ENCODE measurements around the gene GAREM1.

The GAREM1 gene

DNA sequence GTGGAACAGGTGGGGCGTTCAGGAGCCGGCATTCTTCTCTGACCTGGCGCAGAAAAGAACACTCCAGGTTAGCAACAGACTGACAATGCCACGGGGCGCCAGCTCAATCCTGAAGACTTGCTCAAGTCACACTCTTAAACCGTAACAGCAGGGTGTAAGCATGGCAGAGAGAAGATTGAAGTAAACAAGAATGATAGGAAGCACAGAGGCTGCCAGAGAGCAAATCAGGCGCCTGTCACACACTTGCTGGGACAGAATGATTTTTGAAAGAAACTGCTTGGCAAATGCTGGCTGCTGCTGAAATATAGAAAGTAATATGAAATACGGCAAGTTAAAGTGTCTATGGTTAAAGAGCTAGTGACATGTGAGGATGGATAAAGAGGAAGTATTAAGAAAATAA, 200.3 kb downstream of the GAREM1 start:
- in situ Hi-C loops (cut with MboI; ENCODE audit: low sequenced_read_pairs, unreplicated experiment), result no loop called here
- TF ChIP-seq, protein P1, sequence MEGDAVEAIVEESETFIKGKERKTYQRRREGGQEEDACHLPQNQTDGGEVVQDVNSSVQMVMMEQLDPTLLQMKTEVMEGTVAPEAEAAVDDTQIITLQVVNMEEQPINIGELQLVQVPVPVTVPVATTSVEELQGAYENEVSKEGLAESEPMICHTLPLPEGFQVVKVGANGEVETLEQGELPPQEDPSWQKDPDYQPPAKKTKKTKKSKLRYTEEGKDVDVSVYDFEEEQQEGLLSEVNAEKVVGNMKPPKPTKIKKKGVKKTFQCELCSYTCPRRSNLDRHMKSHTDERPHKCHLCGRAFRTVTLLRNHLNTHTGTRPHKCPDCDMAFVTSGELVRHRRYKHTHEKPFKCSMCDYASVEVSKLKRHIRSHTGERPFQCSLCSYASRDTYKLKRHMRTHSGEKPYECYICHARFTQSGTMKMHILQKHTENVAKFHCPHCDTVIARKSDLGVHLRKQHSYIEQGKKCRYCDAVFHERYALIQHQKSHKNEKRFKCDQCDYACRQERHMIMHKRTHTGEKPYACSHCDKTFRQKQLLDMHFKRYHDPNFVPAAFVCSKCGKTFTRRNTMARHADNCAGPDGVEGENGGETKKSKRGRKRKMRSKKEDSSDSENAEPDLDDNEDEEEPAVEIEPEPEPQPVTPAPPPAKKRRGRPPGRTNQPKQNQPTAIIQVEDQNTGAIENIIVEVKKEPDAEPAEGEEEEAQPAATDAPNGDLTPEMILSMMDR (IDR thresholded peaks at IDR 0.05; ENCODE audit: borderline replicate concordance, control extremely low read depth, extremely low read depth, insufficient read depth, missing control alignments), result no peak
- no peak for DNase-seq (ENCODE audit: low spot score)

DNA sequence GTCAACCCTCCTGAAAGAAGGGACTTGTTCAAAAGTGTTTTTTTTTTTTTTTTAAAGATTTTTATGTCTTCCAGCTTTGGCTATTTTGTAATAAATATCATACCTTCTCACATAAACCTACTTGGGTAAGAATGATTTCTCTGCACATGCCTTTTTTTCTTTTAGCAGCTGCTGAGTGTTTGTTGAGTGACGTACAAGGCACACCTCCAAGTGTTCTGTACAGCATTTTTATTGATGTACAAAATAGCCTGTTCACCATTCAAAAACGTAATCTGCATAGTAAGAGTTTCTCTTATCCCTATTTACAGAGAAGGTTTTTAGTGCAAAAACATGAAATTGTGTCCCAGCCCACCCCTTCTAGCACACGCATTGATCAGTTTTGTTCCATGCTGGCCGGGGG, 203.2 kb downstream of the GAREM1 start:
- DNase-seq (ENCODE audit: low spot score), result no peak
- in situ Hi-C loops (cut with MboI; ENCODE audit: low sequenced_read_pairs, unreplicated experiment), result no loop called here

DNA sequence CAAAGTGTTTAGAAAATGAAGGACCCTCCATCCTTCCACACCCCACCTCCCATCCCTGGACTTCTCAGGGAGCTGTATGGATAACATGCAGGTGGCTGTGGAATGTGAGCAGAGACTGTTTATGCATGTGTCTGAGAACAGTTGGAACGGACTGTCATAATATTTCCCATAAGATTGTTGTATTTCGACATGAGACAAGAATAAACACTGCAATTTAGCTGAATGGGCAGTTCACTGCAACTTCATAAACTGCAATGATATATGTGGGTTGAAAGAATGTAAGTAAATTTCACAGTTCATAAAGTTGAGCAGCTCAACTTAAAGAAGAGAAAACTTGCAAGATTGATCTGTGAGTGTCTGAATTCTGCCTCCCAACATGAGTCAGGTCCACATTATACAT, 206.3 kb downstream of the GAREM1 start:
- in situ Hi-C loops (cut with MboI; ENCODE audit: low sequenced_read_pairs, unreplicated experiment), result no loop called here

More for the DNA sequence above, 203.2 kb downstream of the GAREM1 start:
- TF ChIP-seq, protein P1 (IDR thresholded peaks at IDR 0.05; ENCODE audit: borderline replicate concordance, control extremely low read depth, extremely low read depth, insufficient read depth, missing control alignments), result no peak

DNA sequence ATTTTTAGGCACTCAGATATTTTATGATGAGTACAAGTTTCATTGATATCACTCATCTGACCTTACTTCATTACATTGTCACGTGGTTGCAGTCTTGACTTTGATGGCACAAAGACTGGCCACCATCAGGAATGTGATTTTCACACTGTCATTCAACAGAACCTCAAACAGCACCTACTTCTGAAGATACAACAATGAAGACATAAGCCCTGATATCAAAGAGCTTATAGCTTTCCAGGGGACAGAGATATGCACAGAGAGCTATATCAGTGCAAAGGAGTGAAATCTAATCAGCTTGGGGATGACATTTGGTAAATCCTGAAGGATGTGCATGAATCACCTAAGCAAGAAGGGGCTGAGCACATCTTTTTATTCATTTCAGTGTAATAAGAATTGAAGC, 208.6 kb downstream of the GAREM1 start:
- in situ Hi-C loops (cut with MboI; ENCODE audit: low sequenced_read_pairs, unreplicated experiment), result no loop called here
- DNase-seq (ENCODE audit: low spot score), result no peak

More for the DNA sequence above, 206.3 kb downstream of the GAREM1 start:
- DNase-seq (ENCODE audit: low spot score), result no peak
- TF ChIP-seq, protein P1 (IDR thresholded peaks at IDR 0.05; ENCODE audit: borderline replicate concordance, control extremely low read depth, extremely low read depth, insufficient read depth, missing control alignments), result no peak

DNA sequence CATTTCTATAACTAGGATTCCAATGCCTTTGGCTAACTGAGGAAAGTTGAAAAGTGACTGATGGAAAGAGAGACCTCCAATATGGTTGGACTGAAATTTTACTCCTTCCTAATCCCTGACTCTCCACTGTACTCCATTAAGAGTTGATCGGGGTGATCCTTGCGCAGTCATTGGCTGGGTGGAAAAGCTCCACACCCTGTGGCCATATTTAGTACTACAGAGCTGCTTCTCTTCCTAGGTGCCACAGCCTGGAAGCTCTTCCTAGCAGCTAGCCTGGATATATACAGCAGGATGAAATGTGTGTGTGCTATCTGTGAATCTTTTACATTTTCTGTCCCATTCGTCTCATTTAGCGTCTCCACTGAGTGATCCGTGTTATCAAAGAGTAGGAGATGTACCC, 209.7 kb downstream of the GAREM1 start:
- no peak for DNase-seq (ENCODE audit: low spot score)
- TF ChIP-seq, protein P1 (IDR thresholded peaks at IDR 0.05; ENCODE audit: borderline replicate concordance, control extremely low read depth, extremely low read depth, insufficient read depth, missing control alignments), result no peak
- in situ Hi-C loops (cut with MboI; ENCODE audit: low sequenced_read_pairs, unreplicated experiment), result no loop called here

More for the DNA sequence above, 208.6 kb downstream of the GAREM1 start:
- TF ChIP-seq, protein P1 (IDR thresholded peaks at IDR 0.05; ENCODE audit: borderline replicate concordance, control extremely low read depth, extremely low read depth, insufficient read depth, missing control alignments), result no peak

DNA sequence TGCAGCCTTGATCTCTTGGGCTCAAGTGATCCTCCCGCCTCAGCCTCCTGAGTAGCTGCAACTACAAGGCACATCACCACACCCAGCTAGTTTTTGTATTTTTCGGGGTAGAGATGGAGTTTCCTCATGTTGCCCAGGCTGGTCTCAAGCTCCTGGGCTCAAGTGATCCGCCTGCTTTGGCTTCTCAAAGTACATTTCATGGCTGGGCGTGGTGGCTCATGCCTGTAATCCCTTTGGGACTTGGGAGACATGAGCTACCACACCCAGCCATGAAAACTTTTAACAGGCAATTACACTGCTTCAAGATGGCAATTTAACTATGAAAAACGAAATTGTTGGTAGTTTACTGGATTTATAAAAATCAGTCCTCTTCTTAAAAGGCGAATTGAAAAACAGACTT, 211.1 kb downstream of the GAREM1 start:
- no peak for DNase-seq (ENCODE audit: low spot score)
- in situ Hi-C loops (cut with MboI; ENCODE audit: low sequenced_read_pairs, unreplicated experiment), result no loop called here
- TF ChIP-seq, protein P1 (IDR thresholded peaks at IDR 0.05; ENCODE audit: borderline replicate concordance, control extremely low read depth, extremely low read depth, insufficient read depth, missing control alignments), result no peak
